ENCODE results near the gene APCDD1L.
"Not testable (repeated sequence)": the region's sequence is repeated elsewhere in the genome, so short reads cannot be mapped to it uniquely, and the experiment has no call there.

APCDD1L gene

GRCh38 chr20:58513580-58514285 lies 1.5 kb downstream of the APCDD1L start:
- no peak for DNase-seq

- DNase-seq: no peak
These were observed 2.2 kb downstream of the APCDD1L start for GRCh38 chr20:58512808-58513552.

GRCh38 chr20:58511861-58512260 lies 3.3 kb downstream of the APCDD1L start:
- no peak for DNase-seq

GRCh38 chr20:58511364-58511763 lies 3.8 kb downstream of the APCDD1L start:
- no peak for DNase-seq

- no peak for DNase-seq
These were observed 4.3 kb downstream of the APCDD1L start for GRCh38 chr20:58510921-58511320.

GRCh38 chr20:58508762-58509395 lies 6.3 kb downstream of the APCDD1L start:
- no peak for DNase-seq

GRCh38 chr20:58506999-58507398 lies 8.2 kb downstream of the APCDD1L start:
- DNase-seq: not testable (repeated sequence)

- no peak for DNase-seq
These were observed 10.6 kb downstream of the APCDD1L start for GRCh38 chr20:58504566-58504965.

GRCh38 chr20:58503668-58504067 lies 11.5 kb downstream of the APCDD1L start:
- no peak for DNase-seq

GRCh38 chr20:58500256-58500655 lies 14.9 kb downstream of the APCDD1L start:
- no peak for DNase-seq

- DNase-seq: no peak
These were observed 16.6 kb downstream of the APCDD1L start for GRCh38 chr20:58498470-58499068.

GRCh38 chr20:58497724-58498469 lies 17.3 kb downstream of the APCDD1L start:
- DNase-seq: no peak

GRCh38 chr20:58497076-58497641 lies 18.0 kb downstream of the APCDD1L start:
- no peak for DNase-seq

- DNase-seq: no peak
These were observed 18.8 kb downstream of the APCDD1L start for GRCh38 chr20:58496429-58496769.

GRCh38 chr20:58495623-58496428 lies 19.4 kb downstream of the APCDD1L start:
- DNase-seq: no peak

- no peak for DNase-seq
These were observed 20.1 kb downstream of the APCDD1L start for GRCh38 chr20:58494923-58495622.

GRCh38 chr20:58492795-58493524 lies 22.2 kb downstream of the APCDD1L start:
- DNase-seq: no peak

- DNase-seq: no peak
These were observed 23.0 kb downstream of the APCDD1L start for GRCh38 chr20:58492074-58492718.

- no peak for DNase-seq
These were observed 29.0 kb downstream of the APCDD1L start for GRCh38 chr20:58486207-58486606.

GRCh38 chr20:58485393-58485792 lies 29.8 kb downstream of the APCDD1L start:
- no peak for DNase-seq
